LHCN-M2 (cell line): ENCODE measurements around the gene PERM1. TPM values are rescaled to one million over a fixed set of nuclear protein-coding genes. Genes with fewer than 3 reads are reported as not detected.
"Not testable (repeated sequence)": the region's sequence is repeated elsewhere in the genome, so short reads cannot be mapped to it uniquely, and the experiment has no call there.

Experiments used
- DNase-seq: peaks from one replicate; pipeline ENCODE4 v3.0.0-alpha.2; 2012; ENCODE audit warnings: low read depth
- total RNA-seq: library from RNA; depleted of rRNA; stranded (reverse); fragments of >200 nt; gene quantifications from 2 replicates; pipeline ENCODE4 v1.2.3, GENCODE V29; 2014

Gene PERM1
- total RNA-seq, 1 experiment from 2014 or later: not detected

- DNase-seq: no peak
Measured at GRCh38 chr1:998995-999724, 17.3 kb upstream of the PERM1 start.

- DNase-seq: no peak
Measured at GRCh38 chr1:998745-998994, 16.8 kb upstream of the PERM1 start.

GRCh38 chr1:997993-998744, 16.3 kb upstream of the PERM1 start:
- DNase-seq: no peak

- no peak for DNase-seq
Measured at GRCh38 chr1:997713-997992, 15.8 kb upstream of the PERM1 start.

- DNase-seq: no peak
Measured at GRCh38 chr1:996851-997712, 15.2 kb upstream of the PERM1 start.

GRCh38 chr1:995665-996633, 14.1 kb upstream of the PERM1 start:
- no peak for DNase-seq

- DNase-seq: not testable (repeated sequence)
Measured at GRCh38 chr1:994546-994945, 12.7 kb upstream of the PERM1 start.

GRCh38 chr1:993379-993995, 11.6 kb upstream of the PERM1 start:
- no peak for DNase-seq

- no peak for DNase-seq
Measured at GRCh38 chr1:992362-992761, 10.5 kb upstream of the PERM1 start.

GRCh38 chr1:991895-992294, 10.0 kb upstream of the PERM1 start:
- no peak for DNase-seq

GRCh38 chr1:991275-991674, 9.4 kb upstream of the PERM1 start:
- not testable (repeated sequence) for DNase-seq

GRCh38 chr1:988061-988460, 6.2 kb upstream of the PERM1 start:
- not testable (repeated sequence) for DNase-seq

- DNase-seq: no peak
Measured at GRCh38 chr1:985126-985525, 3.2 kb upstream of the PERM1 start.

GRCh38 chr1:984476-984814, 2.6 kb upstream of the PERM1 start:
- no peak for DNase-seq

- DNase-seq: no peak
Measured at GRCh38 chr1:983798-984475, 2.0 kb upstream of the PERM1 start.

- no peak for DNase-seq
Measured at GRCh38 chr1:982765-983436, 1.0 kb upstream of the PERM1 start.

GRCh38 chr1:981491-981954, 370 bp downstream of the PERM1 start:
- DNase-seq: no peak

GRCh38 chr1:980602-981395, 1.1 kb downstream of the PERM1 start:
- DNase-seq: no peak

- DNase-seq: no peak
Measured at GRCh38 chr1:980137-980571, 1.7 kb downstream of the PERM1 start.
